PC-3 (cell line): ENCODE results near the gene IKZF1.

ENCODE experiments used
- CTCF ChIP-seq: fragments of 300-600 bp; sonication (generic); conservative IDR thresholded peaks from 2 replicates; pipeline ENCODE4 v1.5.1; 2017; ENCODE audit warnings: antibody characterized with exemption, low read depth, mild to moderate bottlenecking, low read length
- EZH2 ChIP-seq: fragments of 300-600 bp; sonication (generic); IDR thresholded peaks from one replicate; pipeline ENCODE4 v1.6.1; 2017; ENCODE audit warnings: antibody characterized with exemption, mild to moderate bottlenecking, low read length; ENCODE audit not compliant: unreplicated experiment

- TF ChIP-seq CTCF (no peak), EZH2 (no peak)
These were observed 58.3 kb downstream of the IKZF1 start for GRCh38 chr7:50362712-50363282.
